ENCODE measurements around the gene PARS2. TPM values are rescaled to one million over a fixed set of nuclear protein-coding genes. Genes with fewer than 3 reads are reported as not detected.

The PARS2 gene
- total RNA-seq, 2 experiments from 2014 or later, result 3.2 to 4.3 TPM

- H3K27ac Mint-ChIP-seq, result peak overlapping the region; percentile 65
- H3K27me3 Mint-ChIP-seq, result no peaks in the 10 kb centered on the region
- POLR2A ChIA-PET, result no interaction called here
- no peaks in the 10 kb centered on the region for H3K9me3 Mint-ChIP-seq
- H3K36me3 Mint-ChIP-seq (ENCODE audit: low read depth), result no peaks in the 10 kb centered on the region
- H3K4me3 Mint-ChIP-seq, result no peak overlapping the region
- CTCF ChIA-PET, result interaction anchor here (0.5 to 1.4 kb wide), 5 partner anchors 9 to 402 kb away, joined by 3 to 6 read pairs (median 3); no protein-coding TSS in a partner anchor
- DNase-seq, result peak; percentile 31
- peaks cover 44% of the 10 kb centered on the region for H3K4me1 Mint-ChIP-seq
These were observed 42.7 kb upstream of the PARS2 start for GRCh38 chr1:54806931-54807611.

- no peak for DNase-seq
- peaks cover 52% of the 10 kb centered on the region for H3K4me1 Mint-ChIP-seq
- H3K4me3 Mint-ChIP-seq, result no peak overlapping the region
- H3K36me3 Mint-ChIP-seq (ENCODE audit: low read depth), result no peaks in the 10 kb centered on the region
- CTCF ChIA-PET, result interaction anchor here (1.4 kb wide), 1 partner anchor 40 kb away, joined by 6 read pairs; no protein-coding TSS in a partner anchor
- no peak overlapping the region for H3K27ac Mint-ChIP-seq
- POLR2A ChIA-PET, result no interaction called here
- no peaks in the 10 kb centered on the region for H3K9me3 Mint-ChIP-seq
- H3K27me3 Mint-ChIP-seq, result no peaks in the 10 kb centered on the region
These were observed 41.7 kb upstream of the PARS2 start for GRCh38 chr1:54805981-54806381.

GRCh38 chr1:54805466-54805865 lies 41.1 kb upstream of the PARS2 start:
- no peak for DNase-seq
- Mint-ChIP-seq H3K9me3 (no peaks in the 10 kb centered on the region), H3K27me3 (no peaks in the 10 kb centered on the region), H3K4me3 (no peak overlapping the region), H3K27ac (peak overlapping the region; percentile 60), H3K36me3 (ENCODE audit: low read depth) (no peaks in the 10 kb centered on the region), H3K4me1 (peaks cover 51% of the 10 kb centered on the region)
- CTCF ChIA-PET, result no interaction called here
- POLR2A ChIA-PET, result no interaction called here

GRCh38 chr1:54804471-54805132 lies 40.3 kb upstream of the PARS2 start:
- POLR2A ChIA-PET, result no interaction called here
- Mint-ChIP-seq H3K36me3 (ENCODE audit: low read depth) (no peaks in the 10 kb centered on the region), H3K9me3 (no peaks in the 10 kb centered on the region), H3K4me1 (peaks cover 56% of the 10 kb centered on the region), H3K27ac (peak overlapping the region; percentile 79), H3K27me3 (no peaks in the 10 kb centered on the region), H3K4me3 (no peak overlapping the region)
- peak; percentile 6 for DNase-seq
- CTCF ChIA-PET, result interaction anchor here (1.0 to 1.3 kb wide), 3 partner anchors 11 to 191 kb away, joined by 3 to 4 read pairs (median 3); no protein-coding TSS in a partner anchor

GRCh38 chr1:54803761-54804470 lies 39.6 kb upstream of the PARS2 start:
- no peak for DNase-seq
- no peaks in the 10 kb centered on the region for H3K36me3 Mint-ChIP-seq (ENCODE audit: low read depth)
- H3K9me3 Mint-ChIP-seq, result no peaks in the 10 kb centered on the region
- CTCF ChIA-PET, result interaction anchor here (1.0 to 1.3 kb wide), 3 partner anchors 12 to 192 kb away, joined by 3 to 4 read pairs (median 3); no protein-coding TSS in a partner anchor
- H3K4me1 Mint-ChIP-seq, result peaks cover 63% of the 10 kb centered on the region
- peak overlapping the region; percentile 79 for H3K27ac Mint-ChIP-seq
- POLR2A ChIA-PET, result no interaction called here
- no peaks in the 10 kb centered on the region for H3K27me3 Mint-ChIP-seq
- no peak overlapping the region for H3K4me3 Mint-ChIP-seq

GRCh38 chr1:54800899-54801759 lies 36.8 kb upstream of the PARS2 start, which contains the start of gene TTC22:
TTC22 (minus strand) TSS chr1:54801323; CDS start chr1:54801163, 160 bp downstream.
- peak; percentile 77 for DNase-seq
- H3K36me3 Mint-ChIP-seq (ENCODE audit: low read depth), result peaks cover 2% of the 10 kb centered on the region
- peak within 1 kb of the TSS; percentile 82 for H3K4me3 Mint-ChIP-seq
- H3K9me3 Mint-ChIP-seq, result no peaks in the 10 kb centered on the region
- peak within 1 kb of the TSS; percentile 90 for H3K27ac Mint-ChIP-seq
- ChIA-PET POLR2A (no interaction called here), CTCF (interaction anchor here (0.6 to 3.7 kb wide), 23 partner anchors 10 to 842 kb away, joined by 3 to 27 read pairs (median 3); no protein-coding TSS in a partner anchor)
- peaks cover 64% of the 10 kb centered on the region for H3K4me1 Mint-ChIP-seq
- H3K27me3 Mint-ChIP-seq, result no peaks in the 10 kb centered on the region

GRCh38 chr1:54800041-54800898 lies 35.9 kb upstream of the PARS2 start:
- DNase-seq, result no peak
- Mint-ChIP-seq H3K9me3 (no peaks in the 10 kb centered on the region), H3K4me1 (peaks cover 61% of the 10 kb centered on the region), H3K4me3 (peak overlapping the region; percentile 82), H3K27ac (peak overlapping the region; percentile 90), H3K27me3 (no peaks in the 10 kb centered on the region), H3K36me3 (ENCODE audit: low read depth) (peaks cover 2% of the 10 kb centered on the region)
- POLR2A ChIA-PET, result no interaction called here
- CTCF ChIA-PET, result interaction anchor here (0.8 to 3.7 kb wide), 11 partner anchors 10 to 841 kb away, joined by 3 to 27 read pairs (median 4); no protein-coding TSS in a partner anchor

GRCh38 chr1:54798769-54799641 lies 34.7 kb upstream of the PARS2 start:
- no peaks in the 10 kb centered on the region for H3K9me3 Mint-ChIP-seq
- H3K27me3 Mint-ChIP-seq, result no peaks in the 10 kb centered on the region
- peaks cover 2% of the 10 kb centered on the region for H3K36me3 Mint-ChIP-seq (ENCODE audit: low read depth)
- peaks cover 60% of the 10 kb centered on the region for H3K4me1 Mint-ChIP-seq
- DNase-seq, result peak; percentile 17
- ChIA-PET CTCF (interaction anchor here (0.8 to 3.7 kb wide), 2 partner anchors 8 kb away, joined by 3 to 27 read pairs; no protein-coding TSS in a partner anchor), POLR2A (interaction anchor here (0.5 kb wide), 1 partner anchor 391 kb away, joined by 3 read pairs; no protein-coding TSS in a partner anchor)
- peak overlapping the region; percentile 82 for H3K4me3 Mint-ChIP-seq
- peak overlapping the region; percentile 90 for H3K27ac Mint-ChIP-seq

GRCh38 chr1:54798206-54798605 lies 33.9 kb upstream of the PARS2 start:
- CTCF ChIA-PET, result interaction anchor here (0.8 kb wide), 1 partner anchor 9 kb away, joined by 3 read pairs; no protein-coding TSS in a partner anchor
- Mint-ChIP-seq H3K36me3 (ENCODE audit: low read depth) (peaks cover 2% of the 10 kb centered on the region), H3K27ac (peak overlapping the region; percentile 90), H3K4me1 (peaks cover 55% of the 10 kb centered on the region), H3K27me3 (no peaks in the 10 kb centered on the region), H3K4me3 (no peak overlapping the region), H3K9me3 (no peaks in the 10 kb centered on the region)
- POLR2A ChIA-PET, result no interaction called here
- no peak for DNase-seq

GRCh38 chr1:54796902-54797301 lies 32.6 kb upstream of the PARS2 start:
- ChIA-PET POLR2A (no interaction called here), CTCF (interaction anchor here (0.9 to 1.2 kb wide), 3 partner anchors 10 to 45 kb away, joined by 3 read pairs; no protein-coding TSS in a partner anchor)
- Mint-ChIP-seq H3K36me3 (ENCODE audit: low read depth) (peaks cover 4% of the 10 kb centered on the region), H3K4me3 (no peak overlapping the region), H3K27ac (no peak overlapping the region), H3K27me3 (no peaks in the 10 kb centered on the region), H3K4me1 (peaks cover 51% of the 10 kb centered on the region), H3K9me3 (peaks cover 2% of the 10 kb centered on the region)
- no peak for DNase-seq
